Right lobe of liver (tissue), 4 donors: ENCODE data around the gene CTNND2.

Experiments
- POLR2A ChIP-seq: fragments of 450-650 bp; IDR thresholded peaks from one replicate; pipeline ENCODE4 v1.6.1; 2017; ENCODE audit warnings: antibody characterized with exemption, mild to moderate bottlenecking
- TF ChIP-seq, protein P1 (sequence below), 4 donors: fragments of 200-600 bp in 3 of 4; fragments of 450-650 bp in 1 of 4; IDR thresholded peaks; one replicate each; pipeline versions ENCODE4 v1.5.1 to v1.8.0; 2016 to 2022; ENCODE audit warnings: antibody characterized with exemption in 4 of 4, mild to moderate bottlenecking in 2 of 4
- donor health status: DM: no; HTN: no; CAD: no.
- donor health status: DM: no; HTN: no; CAD: no.
- donor health status: DM: no; HTN: yes; CAD: no.

- no peak for TF ChIP-seq POLR2A
- TF ChIP-seq, protein P1, sequence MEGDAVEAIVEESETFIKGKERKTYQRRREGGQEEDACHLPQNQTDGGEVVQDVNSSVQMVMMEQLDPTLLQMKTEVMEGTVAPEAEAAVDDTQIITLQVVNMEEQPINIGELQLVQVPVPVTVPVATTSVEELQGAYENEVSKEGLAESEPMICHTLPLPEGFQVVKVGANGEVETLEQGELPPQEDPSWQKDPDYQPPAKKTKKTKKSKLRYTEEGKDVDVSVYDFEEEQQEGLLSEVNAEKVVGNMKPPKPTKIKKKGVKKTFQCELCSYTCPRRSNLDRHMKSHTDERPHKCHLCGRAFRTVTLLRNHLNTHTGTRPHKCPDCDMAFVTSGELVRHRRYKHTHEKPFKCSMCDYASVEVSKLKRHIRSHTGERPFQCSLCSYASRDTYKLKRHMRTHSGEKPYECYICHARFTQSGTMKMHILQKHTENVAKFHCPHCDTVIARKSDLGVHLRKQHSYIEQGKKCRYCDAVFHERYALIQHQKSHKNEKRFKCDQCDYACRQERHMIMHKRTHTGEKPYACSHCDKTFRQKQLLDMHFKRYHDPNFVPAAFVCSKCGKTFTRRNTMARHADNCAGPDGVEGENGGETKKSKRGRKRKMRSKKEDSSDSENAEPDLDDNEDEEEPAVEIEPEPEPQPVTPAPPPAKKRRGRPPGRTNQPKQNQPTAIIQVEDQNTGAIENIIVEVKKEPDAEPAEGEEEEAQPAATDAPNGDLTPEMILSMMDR (IDR thresholded peaks at IDR 0.05): no peak
These were observed 50.5 kb downstream of the CTNND2 start for GRCh38 chr5:11853796-11854195.
